Measurements from ENCODE around the gene MTMR3.

GRCh38 chr22:30013201-30013600 lies 130.2 kb downstream of the MTMR3 start:
- TF ChIP-seq CTCF (IDR thresholded peaks at IDR 0.05): no peak
- no peak for TF ChIP-seq TCF7L2 (IDR thresholded peaks at IDR 0.05; ENCODE audit: low read depth, low read length)
- TF ChIP-seq POLR2AphosphoS5 (IDR thresholded peaks at IDR 0.05; ENCODE audit: low read depth, low read length): no peak
- no peak for TF ChIP-seq SIN3A (IDR thresholded peaks at IDR 0.05; ENCODE audit: borderline replicate concordance, insufficient read depth, low read depth, low read length)

Data from Panc1 (cell line).